Tibial artery (tissue), 4 donors: ENCODE measurements around the gene FCN2.

Experiments used
- DNase-seq, 2 donors: peaks; one replicate each; pipeline ENCODE4 v3.0.0-alpha.2; 2019
- H3K27ac ChIP-seq, 2 donors: fragments of 200-600 bp; sonication (generic) in 1 of 2; 1 replicate in 1 of 2; 2 replicates in 1 of 2; pipeline ENCODE4 v1.5.1; 2018 to 2019; ENCODE audit warnings: mild to moderate bottlenecking in 1 of 2
- H3K27me3 ChIP-seq, 2 donors: fragments of 200-600 bp; sonication (generic) in 1 of 2; one replicate each; pipeline versions ENCODE4 v1.5.1 to v1.6.0; 2016 to 2019
- H3K36me3 ChIP-seq, 3 donors: fragments of 200-600 bp; sonication (generic) in 2 of 3; one replicate each; pipeline ENCODE4 v1.5.1; 2016 to 2019; ENCODE audit warnings: mild to moderate bottlenecking in 2 of 3
- H3K4me1 ChIP-seq, 4 donors: fragments of 200-600 bp; sonication (generic) in 2 of 4; 1 replicate in 3 of 4; 2 replicates in 1 of 4; pipeline ENCODE4 v1.5.1; 2016 to 2019
- H3K4me3 ChIP-seq, 2 donors: fragments of 200-600 bp; sonication (generic) in 1 of 2; 1 replicate in 1 of 2; 2 replicates in 1 of 2; pipeline ENCODE4 v1.5.1; 2018 to 2019; ENCODE audit warnings: mild to moderate bottlenecking in 2 of 2
- H3K9me3 ChIP-seq, 3 donors: fragments of 200-600 bp; sonication (generic) in 1 of 3; one replicate each; pipeline ENCODE4 v1.5.1; 2016 to 2019
- intact Hi-C: fragments of 100-400 bp; cut with DNase I; formaldehyde crosslinking; loops from one replicate; pipeline ENCODE4 v1.15.0; 2023; ENCODE audit warnings: low total_unique reads
- TF ChIP-seq, protein P1 (sequence below), 2 experiments: fragments of 200-600 bp in 1 of 2; fragments of 450-650 bp in 1 of 2; IDR thresholded peaks; one replicate each; pipeline ENCODE4 v1.5.1; 2017 to 2019; ENCODE audit warnings: antibody characterized with exemption in 2 of 2, mild to moderate bottlenecking in 1 of 2, moderate library complexity in 1 of 2

Gene FCN2

DNA sequence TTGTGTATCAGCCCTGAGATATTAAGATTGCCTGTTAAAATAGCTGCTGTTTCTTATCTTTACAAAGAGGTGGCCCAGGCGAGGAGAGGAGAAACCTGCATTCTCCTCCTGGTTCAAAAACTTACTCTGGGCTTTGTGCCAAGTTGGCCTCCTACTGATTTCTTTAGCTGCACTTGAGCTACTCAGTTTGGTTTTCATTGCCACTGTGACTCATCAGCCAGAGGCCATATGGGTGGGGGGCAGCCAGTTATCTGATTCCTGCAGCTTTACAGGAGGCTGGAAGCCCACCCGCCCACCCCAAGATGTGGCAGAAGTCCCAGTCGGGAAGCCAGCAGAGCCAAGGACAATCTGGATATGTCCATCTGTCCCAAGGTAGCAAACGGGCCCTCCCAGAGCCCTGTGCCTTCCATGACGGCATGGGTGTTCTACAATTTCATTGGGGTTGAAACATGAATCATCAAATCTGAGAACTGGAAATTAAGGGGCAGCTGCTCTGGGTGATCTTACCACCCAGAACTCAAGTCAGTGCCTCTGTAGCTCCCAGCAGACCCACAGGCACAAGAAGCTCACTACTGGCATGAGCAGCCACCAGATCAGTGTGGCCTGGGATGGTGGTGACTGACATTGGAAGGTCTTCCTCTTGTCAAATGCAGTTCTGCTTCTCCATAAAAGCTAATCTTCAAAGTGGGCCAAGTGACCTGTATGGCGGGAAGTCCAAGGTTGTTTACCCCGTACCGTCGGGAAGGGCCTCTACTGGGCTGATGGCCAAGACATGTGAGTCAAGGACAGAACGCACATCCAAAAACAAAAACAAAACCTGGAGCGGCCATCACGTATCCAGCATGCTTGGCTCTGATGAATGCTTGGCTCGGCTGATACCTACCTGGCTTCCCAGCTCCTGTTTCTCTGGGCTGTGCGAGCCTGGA, 15.6 kb downstream of the FCN2 start:
- intact Hi-C loops = no loop called here
- no peaks in the 10 kb centered on the region for H3K36me3 ChIP-seq
- H3K4me3 ChIP-seq = no peak overlapping the region
- TF ChIP-seq, protein P1, sequence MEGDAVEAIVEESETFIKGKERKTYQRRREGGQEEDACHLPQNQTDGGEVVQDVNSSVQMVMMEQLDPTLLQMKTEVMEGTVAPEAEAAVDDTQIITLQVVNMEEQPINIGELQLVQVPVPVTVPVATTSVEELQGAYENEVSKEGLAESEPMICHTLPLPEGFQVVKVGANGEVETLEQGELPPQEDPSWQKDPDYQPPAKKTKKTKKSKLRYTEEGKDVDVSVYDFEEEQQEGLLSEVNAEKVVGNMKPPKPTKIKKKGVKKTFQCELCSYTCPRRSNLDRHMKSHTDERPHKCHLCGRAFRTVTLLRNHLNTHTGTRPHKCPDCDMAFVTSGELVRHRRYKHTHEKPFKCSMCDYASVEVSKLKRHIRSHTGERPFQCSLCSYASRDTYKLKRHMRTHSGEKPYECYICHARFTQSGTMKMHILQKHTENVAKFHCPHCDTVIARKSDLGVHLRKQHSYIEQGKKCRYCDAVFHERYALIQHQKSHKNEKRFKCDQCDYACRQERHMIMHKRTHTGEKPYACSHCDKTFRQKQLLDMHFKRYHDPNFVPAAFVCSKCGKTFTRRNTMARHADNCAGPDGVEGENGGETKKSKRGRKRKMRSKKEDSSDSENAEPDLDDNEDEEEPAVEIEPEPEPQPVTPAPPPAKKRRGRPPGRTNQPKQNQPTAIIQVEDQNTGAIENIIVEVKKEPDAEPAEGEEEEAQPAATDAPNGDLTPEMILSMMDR (IDR thresholded peaks at IDR 0.05) = no peak
- peaks cover 0 to 11% of the 10 kb centered on the region in 2 donors for H3K27me3 ChIP-seq
- H3K27ac ChIP-seq = no peak overlapping the region
- DNase-seq = peak; percentile 51 to 63
- H3K4me1 ChIP-seq = peaks cover 0 to 12% (median 5%) of the 10 kb centered on the region in 4 donors
- H3K9me3 ChIP-seq = peaks cover 0 to 7% (median 0%) of the 10 kb centered on the region in 3 donors

DNA sequence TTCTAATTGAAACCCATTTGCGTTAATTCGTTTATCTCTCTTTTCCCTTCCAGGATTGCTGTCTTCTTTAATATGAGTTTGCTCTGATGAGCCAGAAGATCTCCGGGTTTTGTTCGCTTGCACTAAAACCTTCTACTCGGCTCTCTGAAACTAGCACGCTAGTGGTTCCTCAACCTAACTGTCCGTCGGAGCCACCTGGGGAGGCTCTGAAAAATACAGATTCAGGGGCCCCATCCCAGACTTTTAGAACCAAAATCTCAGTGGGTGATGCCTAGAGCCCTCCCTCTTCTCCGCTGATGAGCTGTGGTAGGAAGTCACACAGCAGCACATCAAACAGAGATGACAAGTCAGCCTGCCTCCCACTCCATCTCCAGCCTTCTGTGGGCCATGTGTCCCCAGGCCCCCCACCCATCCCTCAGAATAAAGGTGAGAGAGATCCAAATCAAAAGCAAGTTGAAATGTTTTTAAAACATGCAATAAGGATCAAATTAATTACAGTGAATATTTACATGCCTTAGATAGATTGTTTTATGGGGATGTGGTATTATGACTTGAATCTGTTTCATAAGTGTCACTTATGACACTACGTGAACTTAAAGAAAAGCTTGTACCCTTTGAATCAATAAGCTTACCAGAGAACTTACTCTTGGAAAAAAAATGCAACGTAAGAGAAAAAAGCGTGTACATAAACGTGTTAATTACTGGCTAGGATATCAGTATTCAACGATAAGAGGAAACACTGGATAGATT, 16.4 kb downstream of the FCN2 start:
- peaks cover 0 to 12% (median 5%) of the 10 kb centered on the region in 4 donors for H3K4me1 ChIP-seq
- no peaks in the 10 kb centered on the region for H3K36me3 ChIP-seq
- no peak overlapping the region for H3K27ac ChIP-seq
- peaks cover 0 to 11% of the 10 kb centered on the region in 2 donors for H3K27me3 ChIP-seq
- TF ChIP-seq, protein P1 (IDR thresholded peaks at IDR 0.05) = no peak
- intact Hi-C loops = no loop called here
- H3K4me3 ChIP-seq = no peak overlapping the region
- no peak for DNase-seq
- peaks cover 0 to 7% (median 0%) of the 10 kb centered on the region in 3 donors for H3K9me3 ChIP-seq

DNA sequence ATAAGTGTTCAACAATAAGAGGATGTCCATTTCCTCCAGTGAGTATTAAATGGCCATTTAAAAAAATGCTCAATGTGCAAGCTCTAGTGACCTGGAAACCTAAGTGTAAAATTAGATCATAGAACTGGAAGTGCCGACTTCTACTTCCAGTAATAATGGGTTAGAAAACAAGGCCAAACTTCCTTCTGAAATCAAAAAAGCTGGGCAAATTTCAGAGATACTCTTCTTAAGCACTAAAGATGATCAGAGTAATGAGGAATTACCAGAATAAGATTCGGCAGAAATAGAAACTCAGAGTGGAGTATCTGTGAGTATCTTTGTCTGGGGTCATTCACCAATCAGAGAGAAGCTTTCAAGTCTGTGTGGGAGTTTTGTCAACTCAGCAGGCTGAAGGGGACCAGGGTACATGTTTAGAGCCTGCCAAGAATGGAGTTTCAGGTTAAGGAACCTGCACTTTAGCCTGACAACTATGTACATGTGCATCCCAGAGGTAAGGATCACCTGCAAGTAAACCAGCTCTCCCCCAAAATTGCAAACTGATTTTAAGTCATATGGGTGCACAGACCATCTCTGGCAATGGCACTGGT, 17.1 kb downstream of the FCN2 start:
- DNase-seq = no peak
- Histone ChIP-seq H3K36me3 (no peaks in the 10 kb centered on the region), H3K9me3 (peaks cover 0 to 7% (median 0%) of the 10 kb centered on the region in 3 donors), H3K27me3 (peaks cover 0 to 13% of the 10 kb centered on the region in 2 donors), H3K4me1 (peaks cover 0 to 12% (median 5%) of the 10 kb centered on the region in 4 donors), H3K4me3 (no peak overlapping the region), H3K27ac (no peak overlapping the region)
- TF ChIP-seq, protein P1 (IDR thresholded peaks at IDR 0.05) = no peak
- intact Hi-C loops = no loop called here

DNA sequence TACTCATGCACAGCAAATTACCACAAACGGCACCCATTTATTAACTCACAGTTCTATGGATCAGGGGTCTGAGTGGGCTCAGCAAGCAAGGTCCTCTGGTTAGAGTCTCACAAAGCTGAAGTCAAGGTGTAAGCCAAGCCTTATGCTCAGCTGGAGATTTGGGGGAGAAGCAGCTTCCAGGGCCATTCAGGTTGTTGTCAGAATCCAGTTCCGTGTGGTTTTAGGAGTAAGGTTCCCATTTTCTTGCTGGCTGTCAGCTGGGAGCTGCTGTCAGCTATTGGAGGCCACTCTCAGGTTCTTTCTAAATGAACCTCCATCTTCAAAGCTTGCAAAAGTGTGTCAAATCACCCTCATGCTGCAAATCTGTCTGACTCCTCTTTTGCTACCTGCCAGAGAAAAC, 17.7 kb downstream of the FCN2 start:
- TF ChIP-seq, protein P1 (IDR thresholded peaks at IDR 0.05) = no peak
- Histone ChIP-seq H3K4me1 (peaks cover 0 to 12% (median 5%) of the 10 kb centered on the region in 4 donors), H3K9me3 (peaks cover 0 to 7% (median 0%) of the 10 kb centered on the region in 3 donors), H3K4me3 (no peak overlapping the region), H3K27me3 (peaks cover 0 to 7% of the 10 kb centered on the region in 2 donors), H3K36me3 (no peaks in the 10 kb centered on the region), H3K27ac (no peak overlapping the region)
- intact Hi-C loops = no loop called here
- no peak for DNase-seq

DNA sequence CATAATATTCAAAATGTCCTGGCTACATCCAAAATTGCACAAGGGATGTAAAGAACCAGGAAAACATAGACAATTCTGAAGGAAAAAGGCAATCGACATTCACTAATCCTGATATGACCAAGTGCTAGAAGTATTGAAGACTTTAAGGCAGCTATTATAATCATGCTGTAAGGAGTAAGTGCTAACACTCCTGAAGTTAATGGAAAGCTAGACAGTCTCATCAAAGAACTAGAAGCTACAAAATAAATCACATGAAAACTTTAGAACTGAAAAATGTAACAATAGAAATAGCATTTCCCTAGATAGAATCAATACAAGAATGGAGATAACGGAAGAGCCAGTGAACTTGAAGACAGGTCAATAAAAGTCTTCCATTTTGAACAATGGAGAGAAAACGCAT, 18.6 kb downstream of the FCN2 start:
- Histone ChIP-seq H3K36me3 (no peaks in the 10 kb centered on the region), H3K27ac (no peak overlapping the region), H3K27me3 (peaks cover 0 to 6% of the 10 kb centered on the region in 2 donors), H3K4me1 (peaks cover 0 to 12% (median 5%) of the 10 kb centered on the region in 4 donors), H3K9me3 (peaks cover 0 to 7% (median 0%) of the 10 kb centered on the region in 3 donors), H3K4me3 (no peak overlapping the region)
- intact Hi-C loops = no loop called here
- no peak for DNase-seq
- TF ChIP-seq, protein P1 (IDR thresholded peaks at IDR 0.05) = no peak
